Measurements from ENCODE around the gene DUOXA1.
"Not testable (repeated sequence)": the region's sequence is repeated elsewhere in the genome, so short reads cannot be mapped to it uniquely, and the experiment has no call there.

DUOXA1 gene

DNA sequence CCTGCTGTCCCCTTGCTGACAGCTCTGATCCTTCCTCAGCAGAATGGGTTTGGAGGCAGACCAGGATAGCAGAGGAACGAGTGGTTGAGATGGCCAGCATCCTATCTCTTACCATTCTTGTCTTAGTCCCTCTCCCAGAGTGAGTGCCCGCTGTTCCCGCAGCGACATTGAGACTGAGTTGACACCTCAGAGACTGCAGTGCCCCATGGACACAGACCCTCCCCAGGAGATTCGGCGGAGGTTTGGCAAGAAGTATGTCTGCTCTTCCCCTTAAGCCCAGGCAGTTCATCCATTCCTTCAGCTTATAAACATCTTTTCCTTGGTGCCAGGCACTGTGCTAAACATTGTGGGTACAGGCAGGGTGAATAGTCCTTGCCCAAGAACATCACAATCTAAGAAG, 21.3 kb upstream of the DUOXA1 start:
- DNase-seq (ENCODE audit: low read depth in 2 of 2), result no peak

DNA sequence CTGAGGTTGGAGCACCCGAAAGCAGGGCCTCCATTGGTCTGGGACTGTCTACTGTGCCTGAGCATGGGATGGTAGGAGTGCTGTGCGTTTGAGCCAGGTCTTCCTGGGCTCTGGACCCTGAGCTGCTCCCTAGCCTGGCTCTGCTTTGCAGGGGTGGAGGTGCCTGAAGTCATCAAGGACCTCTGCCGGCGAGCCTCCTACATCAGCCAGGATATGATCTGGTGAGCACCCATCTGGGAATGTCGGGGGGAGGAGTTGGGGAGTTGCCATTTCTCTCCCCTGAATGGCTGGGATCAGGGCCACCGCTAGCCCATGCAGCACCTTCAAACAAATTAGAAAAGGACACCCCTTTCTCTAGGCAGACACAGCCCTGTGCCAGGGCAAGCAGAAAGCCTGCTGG, 20.8 kb upstream of the DUOXA1 start:
- no peak for DNase-seq (ENCODE audit: low read depth in 2 of 2)

DNA sequence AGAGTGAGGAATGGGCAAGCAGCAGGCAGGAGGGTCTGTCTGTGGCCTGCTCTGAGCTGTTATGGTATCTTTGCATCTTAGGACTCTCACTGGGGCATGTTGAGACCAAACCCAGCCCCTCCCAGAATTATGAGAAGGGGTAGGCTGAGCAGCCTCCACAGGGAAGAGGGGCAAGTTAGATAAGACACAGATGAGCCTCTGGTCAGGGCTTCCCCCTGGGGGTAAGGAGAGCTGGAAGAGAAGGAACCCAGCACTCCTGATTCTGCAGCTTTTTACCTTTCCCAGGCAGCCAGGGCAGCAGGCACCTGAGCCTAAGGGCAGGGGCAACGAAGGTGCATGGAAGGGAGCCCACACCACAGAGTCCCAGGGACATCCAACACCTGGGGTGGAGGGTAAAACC, 19.4 kb upstream of the DUOXA1 start:
- DNase-seq (ENCODE audit: low read depth in 2 of 2), result no peak

DNA sequence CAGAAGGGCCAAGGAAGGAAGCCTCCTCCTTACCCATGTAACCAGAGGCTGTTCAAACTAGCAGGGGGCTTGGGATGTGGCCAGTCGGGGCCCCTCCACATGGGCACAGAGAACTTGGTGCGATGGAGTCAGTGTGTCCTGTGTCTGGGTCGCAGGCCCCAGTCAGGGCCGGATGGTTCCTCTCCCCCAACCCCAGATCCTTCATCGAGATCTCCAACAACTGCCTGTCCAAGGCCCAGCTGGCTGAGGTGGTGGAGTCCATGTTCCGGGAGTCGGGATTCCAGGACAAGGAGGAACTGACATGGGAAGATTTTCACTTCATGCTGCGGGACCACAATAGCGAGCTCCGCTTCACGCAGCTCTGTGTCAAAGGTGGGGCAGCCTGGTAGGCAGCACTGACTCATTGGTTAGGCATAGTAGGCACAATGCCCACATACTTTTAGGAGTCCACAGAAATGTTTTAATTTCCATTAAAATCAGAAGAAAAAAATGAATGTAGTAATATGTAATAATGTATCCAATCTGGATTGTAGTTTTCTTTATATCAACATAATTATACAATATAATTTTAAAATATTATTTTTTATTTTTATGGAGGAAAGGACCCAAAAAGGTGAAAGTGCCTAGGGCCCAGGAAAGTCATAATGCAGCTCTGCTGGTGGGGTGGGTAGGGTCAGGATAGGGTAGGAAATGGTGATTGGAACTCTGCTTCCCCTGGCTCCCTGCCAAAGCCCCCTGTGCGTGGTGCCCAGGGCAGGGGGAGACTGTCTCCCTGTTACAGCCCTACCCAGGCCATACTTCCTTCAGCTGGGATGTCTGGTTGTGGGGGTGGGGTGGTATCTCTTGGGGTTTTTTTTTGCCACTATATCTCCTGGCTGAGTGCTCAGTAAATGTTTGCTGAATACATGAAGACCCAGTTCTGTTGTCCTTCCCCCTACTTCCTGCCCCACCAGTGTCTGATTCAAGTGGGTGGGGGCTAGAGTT, 18.7 kb upstream of the DUOXA1 start:
- DNase-seq (ENCODE audit: low read depth in 2 of 2), result no peak

DNA sequence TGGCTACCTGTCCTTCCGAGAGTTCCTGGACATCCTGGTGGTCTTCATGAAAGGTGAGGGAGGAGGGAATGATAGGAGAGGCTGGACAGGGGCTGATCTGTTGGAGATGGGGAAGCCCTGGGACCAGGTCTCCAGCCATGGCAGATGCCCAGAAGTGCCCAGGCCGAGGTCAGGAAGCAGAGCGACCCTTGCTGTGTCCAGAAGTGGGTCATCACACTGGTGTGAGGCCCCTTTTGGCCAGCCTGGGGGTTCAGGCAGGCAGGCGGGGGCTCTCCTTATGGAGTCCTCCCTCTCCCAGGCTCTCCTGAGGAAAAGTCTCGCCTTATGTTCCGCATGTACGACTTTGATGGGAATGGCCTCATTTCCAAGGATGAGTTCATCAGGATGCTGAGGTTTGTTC, 17.9 kb upstream of the DUOXA1 start:
- no peak for DNase-seq (ENCODE audit: low read depth in 2 of 2)

DNA sequence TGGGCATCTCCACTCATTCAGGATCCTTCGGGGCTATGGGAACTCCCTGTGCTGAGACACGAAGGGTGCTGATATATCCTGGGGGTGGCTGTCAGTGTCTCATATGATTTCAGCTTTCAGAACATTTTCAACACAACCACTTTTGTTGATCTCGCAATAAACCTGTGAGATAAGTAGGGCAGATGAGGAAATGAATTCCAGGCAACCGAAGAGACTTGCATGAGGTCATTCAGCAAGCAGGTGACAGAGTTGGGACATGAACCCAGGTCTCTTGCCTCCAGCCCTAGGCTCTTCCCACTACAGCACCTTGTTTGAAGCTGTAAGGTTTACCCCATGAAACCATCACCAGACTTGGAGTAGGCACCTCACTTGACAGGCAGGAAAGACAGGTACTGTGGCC, 16.7 kb upstream of the DUOXA1 start:
- no peak for DNase-seq (ENCODE audit: low read depth in 2 of 2)

DNA sequence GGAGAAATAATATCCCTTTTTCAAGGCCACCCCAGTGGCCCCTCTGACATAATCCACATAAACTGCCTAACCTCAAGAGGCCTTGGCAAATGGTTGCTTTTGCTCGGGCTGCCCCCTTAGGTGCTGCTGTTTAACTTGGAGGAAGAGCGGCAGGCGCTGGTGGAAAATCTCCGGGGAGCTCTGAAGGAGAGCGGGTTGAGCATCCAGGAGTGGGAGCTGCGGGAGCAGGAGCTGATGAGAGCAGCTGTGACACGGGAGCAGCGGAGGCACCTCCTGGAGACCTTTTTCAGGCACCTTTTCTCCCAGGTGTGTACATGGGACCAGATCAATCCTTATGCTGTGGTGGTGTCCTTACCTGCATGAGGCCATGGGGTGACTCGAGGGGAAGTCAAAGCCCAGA, 15.1 kb upstream of the DUOXA1 start:
- no peak for DNase-seq (ENCODE audit: low read depth in 2 of 2)

DNA sequence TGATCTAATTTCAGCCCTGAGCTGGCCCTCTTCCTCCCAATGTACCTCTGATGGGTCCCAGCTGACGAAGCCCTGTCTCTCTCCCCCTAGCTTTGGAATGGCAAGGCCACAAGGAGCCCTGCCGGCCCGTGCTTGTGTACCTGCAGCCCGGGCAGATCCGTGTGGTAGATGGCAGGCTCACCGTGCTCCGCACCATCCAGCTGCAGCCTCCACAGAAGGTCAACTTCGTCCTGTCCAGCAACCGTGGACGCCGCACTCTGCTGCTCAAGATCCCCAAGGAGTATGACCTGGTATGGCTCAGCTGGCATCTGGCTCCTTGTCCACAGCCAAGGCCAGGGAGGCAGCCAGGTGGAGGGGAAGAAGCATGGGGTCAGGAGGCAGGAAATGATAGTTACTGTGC, 14.3 kb upstream of the DUOXA1 start:
- no peak for DNase-seq (ENCODE audit: low read depth in 2 of 2)

DNA sequence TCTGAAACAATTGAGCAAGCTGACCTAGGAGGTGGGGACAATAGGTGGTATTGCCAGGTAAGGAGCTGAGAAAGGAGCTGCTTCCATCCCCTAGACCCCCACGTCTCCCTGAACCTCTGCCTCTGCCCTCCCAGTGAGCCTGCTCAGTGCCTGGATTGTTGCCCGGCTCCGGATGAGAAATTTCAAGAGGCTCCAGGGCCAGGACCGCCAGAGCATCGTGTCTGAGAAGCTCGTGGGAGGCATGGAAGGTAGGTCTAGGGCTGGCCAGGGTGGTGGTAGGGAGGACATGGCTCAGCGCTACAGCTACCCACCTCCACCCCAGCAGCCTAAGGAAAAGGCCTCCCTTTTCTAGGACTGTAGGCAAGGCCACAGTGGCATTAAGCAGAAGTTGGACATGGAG, 13.4 kb upstream of the DUOXA1 start:
- DNase-seq (ENCODE audit: low read depth in 2 of 2), result no peak

DNA sequence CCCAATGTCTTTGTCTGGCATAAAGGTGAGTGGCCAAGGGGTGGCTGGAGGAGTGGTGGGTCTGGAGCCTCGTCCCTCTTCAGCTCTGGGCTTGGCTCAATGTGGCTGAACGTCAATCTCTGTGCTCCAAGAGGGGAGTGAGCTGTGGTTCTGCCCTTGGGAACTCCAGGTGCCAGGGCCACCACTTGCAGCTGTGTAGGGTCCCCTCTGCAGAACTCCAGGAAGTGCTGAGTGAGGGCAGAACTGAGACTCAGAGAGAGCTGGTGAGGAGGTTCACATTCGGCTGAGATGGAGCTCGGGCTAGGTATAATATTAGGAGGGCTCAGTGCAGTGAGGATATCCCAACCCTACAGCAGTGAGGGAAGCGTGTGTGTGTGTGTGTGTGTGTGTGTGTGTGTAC, 11.7 kb upstream of the DUOXA1 start:
- no peak for DNase-seq (ENCODE audit: low read depth in 2 of 2)

DNA sequence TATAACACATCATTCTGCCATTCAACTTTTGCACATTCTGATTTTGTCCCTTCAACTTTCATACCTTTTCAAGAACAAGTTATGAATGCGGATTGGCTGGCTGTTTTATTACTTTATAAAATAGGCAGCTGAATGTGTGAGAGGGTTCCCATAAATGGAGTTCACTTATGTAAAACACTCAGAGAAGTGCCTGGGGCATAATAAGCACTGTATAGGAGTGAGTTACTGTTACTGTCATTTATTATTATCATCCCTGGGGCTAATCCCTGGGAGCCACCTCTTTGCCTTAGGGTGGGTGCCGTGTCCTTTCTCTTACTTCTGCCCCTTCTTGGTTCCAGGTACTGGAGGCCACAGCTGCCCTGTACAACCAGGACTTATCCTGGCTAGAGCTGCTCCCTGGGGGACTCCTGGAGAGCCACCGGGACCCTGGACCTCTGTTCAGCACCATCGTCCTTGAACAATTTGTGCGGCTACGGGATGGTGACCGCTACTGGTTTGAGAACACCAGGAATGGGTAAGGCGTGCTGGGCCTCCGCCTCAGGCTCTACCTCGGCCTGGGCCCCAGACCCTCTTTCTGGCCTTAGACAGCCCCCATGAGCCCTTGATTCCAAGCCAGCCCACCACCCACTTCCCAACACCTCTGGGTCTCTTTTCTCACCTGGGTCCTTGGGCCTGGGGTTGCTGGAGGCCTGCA, 11.0 kb upstream of the DUOXA1 start:
- no peak for DNase-seq (ENCODE audit: low read depth in 2 of 2)

DNA sequence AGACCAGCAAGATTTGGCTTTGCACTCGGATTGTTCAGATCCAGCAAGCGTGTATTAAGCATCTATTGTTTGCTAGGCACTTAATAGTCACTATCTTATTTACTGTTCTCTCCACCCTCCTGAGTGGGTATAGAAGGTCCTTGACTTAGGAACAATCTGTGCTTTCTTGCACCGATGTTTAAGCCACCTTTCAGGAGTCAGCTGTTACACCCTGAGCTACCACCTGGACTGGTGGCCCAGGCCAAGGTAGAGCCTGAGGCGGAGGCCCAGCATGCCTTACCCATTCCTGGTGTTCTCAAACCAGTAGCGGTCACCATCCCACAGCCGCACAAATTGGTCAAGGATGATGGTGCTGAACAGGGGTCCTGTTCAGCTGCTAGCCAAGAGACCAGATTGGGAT, 10.1 kb upstream of the DUOXA1 start:
- DNase-seq (ENCODE audit: low read depth in 2 of 2), result no peak

DNA sequence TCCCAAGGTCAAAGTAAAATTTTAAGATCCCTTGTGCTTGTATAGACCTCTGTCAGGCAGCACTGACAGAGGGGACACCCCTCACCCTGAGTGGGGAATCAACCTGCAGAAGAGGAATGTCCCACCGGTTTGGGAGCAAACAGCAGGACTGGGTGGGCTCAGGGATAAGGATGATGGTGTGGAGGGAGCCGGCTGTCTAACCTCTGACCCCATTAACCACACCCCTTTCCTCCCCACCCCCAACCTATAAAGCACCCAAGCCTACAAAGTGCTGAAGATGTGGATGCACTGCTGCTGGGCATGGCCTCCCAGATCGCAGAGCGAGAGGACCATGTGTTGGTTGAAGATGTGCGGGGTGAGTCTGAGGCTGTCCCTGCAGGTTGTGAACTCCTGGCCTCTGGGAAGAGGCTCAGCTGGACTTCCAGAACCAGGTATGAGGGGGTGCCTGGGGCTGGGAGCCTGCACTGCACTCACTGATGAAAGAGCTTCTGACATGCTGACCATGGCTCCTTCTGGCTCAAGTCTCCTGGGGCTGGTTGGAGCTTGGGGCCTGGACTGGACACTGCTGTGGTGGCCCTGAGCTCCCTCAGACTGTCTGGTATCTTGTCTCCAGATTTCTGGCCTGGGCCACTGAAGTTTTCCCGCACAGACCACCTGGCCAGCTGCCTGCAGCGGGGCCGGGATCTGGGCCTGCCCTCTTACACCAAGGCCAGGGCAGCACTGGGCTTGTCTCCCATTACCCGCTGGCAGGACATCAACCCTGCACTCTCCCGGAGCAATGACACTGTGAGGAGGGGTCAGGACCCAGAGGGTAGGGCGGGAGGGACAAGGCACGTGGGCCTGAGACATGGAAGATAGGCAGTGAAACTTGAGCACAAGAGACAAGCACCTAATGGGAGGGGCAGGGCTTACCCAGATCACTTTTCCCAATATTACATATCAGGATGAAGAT, 9.4 kb upstream of the DUOXA1 start:
- no peak for DNase-seq (ENCODE audit: low read depth in 2 of 2)

DNA sequence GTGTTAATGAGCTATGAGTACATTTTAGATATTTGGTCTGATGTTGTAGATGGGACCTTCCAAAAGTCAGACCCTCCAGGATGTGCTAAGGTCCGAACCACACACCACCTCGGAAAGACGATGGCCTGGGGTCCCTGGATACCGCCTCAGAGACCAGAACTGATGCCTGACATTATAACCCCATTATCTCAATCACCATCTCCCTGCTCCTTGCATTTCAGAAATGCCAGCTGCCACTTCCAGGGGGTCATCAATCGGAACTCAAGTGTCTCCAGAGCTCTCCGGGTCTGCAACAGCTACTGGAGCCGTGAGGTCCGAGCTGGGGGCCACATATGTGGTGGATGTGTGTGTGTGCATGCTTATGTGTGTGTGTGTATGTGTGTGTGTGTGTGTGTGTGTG, 8.0 kb upstream of the DUOXA1 start:
- no peak for DNase-seq (ENCODE audit: low read depth in 2 of 2)

DNA sequence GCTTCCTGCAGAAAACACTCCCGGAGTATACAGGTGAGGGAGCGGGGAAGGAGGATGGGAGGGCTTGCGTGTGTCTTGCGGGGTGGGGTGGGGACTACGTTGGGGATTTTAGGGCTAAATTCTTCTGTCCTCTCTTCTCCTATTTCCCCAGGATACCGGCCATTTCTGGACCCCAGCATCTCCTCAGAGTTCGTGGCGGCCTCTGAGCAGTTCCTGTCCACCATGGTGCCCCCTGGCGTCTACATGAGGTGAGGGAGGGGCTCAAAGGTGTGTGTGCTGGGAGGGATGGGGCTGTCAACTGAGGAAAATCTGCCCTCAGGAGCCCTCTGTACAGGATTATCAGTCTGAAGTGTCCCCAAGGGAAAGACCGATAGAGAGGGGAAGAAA, 6.7 kb upstream of the DUOXA1 start:
- DNase-seq (ENCODE audit: low read depth in 2 of 2), result no peak

DNA sequence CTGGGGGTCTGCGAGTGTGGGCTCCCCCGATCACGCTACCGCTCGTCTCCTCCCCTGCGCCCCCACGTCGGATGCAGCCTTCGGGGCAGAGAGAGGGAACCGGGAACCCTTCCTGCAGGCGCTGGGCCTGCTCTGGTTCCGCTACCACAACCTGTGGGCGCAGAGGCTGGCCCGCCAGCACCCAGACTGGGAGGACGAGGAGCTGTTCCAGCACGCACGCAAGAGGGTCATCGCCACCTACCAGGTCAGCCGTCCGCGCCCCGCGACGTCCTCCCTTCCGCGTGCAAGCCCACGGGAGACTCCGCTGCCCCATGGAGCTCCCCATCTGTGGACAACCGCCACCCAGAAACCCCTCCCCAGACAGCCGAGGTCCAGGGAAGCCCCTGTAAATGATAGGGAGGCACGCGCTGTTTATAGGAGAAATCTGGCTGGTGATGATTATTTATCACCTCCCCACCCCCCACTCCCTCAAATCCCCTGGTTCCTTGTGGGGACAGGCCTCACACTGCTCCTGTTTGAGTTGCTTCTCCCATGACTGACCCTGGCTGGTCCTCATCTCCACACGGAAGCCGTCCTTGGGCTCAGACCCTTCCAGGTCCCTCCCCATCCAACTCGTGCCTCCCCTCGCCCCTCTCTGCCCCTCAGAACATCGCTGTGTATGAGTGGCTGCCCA, 6.2 kb upstream of the DUOXA1 start:
- not testable (repeated sequence) for DNase-seq (ENCODE audit: low read depth in 2 of 2)

DNA sequence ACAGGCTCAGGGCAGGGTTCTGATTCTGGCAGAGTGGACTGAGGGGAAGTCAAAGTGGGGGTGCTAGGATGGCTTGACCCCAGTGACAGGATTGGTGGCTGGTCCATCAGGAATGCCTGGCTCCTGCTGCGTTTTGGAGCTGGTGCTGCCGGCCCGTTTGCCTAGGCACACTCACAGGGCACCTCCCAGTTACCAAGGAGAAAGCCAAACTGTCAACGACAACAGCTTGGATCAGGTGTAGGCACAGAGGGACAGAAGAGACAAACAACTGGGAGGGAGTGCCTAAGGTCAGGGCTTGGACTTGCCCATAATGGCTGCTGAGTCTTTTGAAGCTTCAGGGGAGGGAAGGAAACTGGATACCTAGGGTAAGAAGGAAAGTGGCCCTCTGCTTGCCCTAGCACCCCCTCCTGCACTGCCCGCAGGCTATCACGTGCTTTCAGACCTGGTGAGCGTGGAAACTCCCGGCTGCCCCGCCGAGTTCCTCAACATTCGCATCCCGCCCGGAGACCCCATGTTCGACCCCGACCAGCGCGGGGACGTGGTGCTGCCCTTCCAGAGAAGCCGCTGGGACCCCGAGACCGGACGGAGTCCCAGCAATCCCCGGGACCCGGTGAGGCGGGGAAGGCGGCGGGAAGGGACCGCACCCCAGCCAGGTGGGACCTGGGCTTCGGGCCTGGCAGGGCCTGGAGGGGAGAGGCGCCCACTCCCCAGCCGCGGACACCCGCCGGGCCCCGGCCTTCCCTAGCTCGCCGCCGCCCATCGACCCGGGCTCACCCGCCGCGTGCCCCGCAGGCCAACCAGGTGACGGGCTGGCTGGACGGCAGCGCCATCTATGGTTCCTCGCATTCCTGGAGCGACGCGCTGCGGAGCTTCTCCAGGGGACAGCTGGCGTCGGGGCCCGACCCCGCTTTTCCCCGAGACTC, 5.3 kb upstream of the DUOXA1 start:
- no peak for DNase-seq (ENCODE audit: low read depth in 2 of 2)

DNA sequence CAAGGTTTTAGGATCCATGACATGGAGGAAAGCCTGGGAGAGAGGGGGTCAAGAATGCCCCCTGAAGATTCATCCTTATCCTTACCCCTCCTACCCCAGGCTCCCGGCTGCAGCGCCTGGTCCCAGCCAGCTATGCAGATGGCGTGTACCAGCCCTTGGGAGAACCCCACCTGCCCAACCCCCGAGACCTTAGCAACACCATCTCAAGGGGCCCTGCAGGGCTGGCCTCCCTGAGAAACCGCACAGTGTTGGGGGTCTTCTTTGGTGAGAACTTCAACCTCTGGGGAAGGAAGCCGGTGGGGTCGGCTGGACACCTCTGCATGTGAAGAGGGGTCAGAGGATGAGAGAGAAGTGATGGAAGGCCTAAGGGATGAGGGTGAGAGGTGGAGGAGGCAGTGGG, 4.4 kb upstream of the DUOXA1 start:
- DNase-seq (ENCODE audit: low read depth in 2 of 2), result no peak

DNA sequence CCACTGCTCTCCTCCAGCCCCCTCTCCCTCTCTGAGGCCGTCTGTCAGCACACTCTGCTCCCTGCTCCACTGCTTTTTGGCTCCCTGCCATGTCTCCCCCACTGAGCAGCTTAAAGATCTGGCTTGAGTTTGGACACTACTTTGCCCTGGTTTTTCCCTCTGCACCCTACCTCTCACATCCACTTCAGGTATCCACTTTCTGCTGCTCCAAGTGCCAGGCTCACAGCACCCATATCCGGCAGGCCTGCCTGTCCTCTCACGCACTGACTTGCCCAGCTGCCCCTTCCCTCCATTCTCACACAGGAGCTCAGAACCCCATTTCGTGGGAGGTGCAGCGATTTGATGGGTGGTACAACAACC, 3.9 kb upstream of the DUOXA1 start:
- DNase-seq (ENCODE audit: low read depth in 2 of 2), result no peak

DNA sequence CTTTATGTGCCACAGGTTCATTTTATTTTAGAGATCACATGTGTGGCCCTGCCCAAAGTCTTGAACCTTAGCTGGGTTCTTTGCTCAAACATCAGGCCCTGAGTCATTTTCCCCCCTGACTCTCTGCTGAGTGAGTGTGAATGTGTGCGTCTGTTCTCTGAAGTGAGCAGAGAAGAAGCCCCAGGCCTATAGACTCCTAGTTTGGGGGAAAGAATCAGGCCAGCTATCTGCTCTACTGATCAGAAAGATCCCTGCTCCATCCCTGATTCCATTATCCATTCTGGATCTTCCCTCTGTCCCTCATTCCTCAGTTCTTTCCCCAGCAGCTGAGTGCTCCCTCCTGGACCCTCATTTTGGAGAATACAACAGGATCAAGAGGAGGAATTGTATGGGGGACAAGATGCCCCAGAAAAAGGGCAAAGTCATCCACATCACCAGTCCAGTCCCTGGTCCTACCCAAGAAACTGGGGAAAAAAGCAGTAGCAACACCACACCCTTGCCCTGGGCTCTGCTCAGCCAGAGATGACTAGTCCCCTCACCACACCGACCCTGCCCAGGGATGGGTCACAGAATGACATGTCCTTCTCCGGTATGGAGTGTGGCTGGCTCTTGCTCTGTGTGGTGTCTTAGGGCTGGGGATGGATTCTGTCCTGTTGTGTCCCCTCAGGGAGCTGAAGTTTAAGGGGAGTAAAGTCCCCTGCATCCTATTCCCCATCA, 3.3 kb upstream of the DUOXA1 start:
- no peak for DNase-seq (ENCODE audit: low read depth in 2 of 2)

Measured in stimulated activated CD4-positive, alpha-beta T cell treated with anti-CD3 and anti-CD28 coated beads, Interleukin-1b, Interleukin-23, amount 100 ng/mL, for 4 hours (primary cell).